Body of pancreas (tissue), 4 donors: ENCODE measurements around the gene TBRG1.

Source experiments
- POLR2A ChIP-seq, 3 donors: fragments of 450-650 bp; IDR thresholded peaks; one replicate each; pipeline ENCODE4 v1.6.1; 2016; ENCODE audit warnings: antibody characterized with exemption in 3 of 3, mild to moderate bottlenecking in 2 of 3
- TF ChIP-seq, protein P1 (sequence below), 7 experiments: fragments of 450-650 bp in 4 of 7; fragments of 200-600 bp in 3 of 7; sonication (generic) in 3 of 7; IDR thresholded peaks; one replicate each; pipeline ENCODE4 v1.5.1; 2016 to 2019; ENCODE audit warnings: antibody characterized with exemption in 7 of 7

DNA sequence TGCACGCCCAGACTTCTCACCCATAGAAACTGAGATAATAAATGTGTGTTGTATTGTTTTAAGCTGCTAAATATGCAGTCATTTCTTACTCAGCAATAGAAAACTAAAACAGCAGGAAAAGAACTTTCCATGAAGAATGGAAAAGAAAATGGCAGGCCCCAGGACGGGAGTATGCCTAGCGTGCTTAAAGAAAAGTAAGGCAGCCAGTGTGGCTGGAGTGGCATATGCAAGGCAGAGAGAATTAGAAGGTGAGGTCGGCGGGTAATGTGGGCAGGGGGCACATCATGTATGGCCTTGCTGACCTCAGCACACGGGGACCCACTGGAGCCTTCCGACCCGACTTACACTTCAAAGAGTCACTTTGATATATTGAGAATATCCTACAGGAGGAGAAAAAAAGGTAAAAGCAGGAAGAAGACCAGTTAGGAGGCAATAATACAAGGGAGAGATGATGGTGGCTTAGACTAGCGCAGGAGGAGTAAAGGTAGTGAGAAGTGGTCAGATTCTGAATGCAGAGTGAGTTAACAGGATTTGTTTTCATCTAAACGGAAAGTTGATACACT, 20.5 kb downstream of the TBRG1 start:
- TF ChIP-seq, protein P1, sequence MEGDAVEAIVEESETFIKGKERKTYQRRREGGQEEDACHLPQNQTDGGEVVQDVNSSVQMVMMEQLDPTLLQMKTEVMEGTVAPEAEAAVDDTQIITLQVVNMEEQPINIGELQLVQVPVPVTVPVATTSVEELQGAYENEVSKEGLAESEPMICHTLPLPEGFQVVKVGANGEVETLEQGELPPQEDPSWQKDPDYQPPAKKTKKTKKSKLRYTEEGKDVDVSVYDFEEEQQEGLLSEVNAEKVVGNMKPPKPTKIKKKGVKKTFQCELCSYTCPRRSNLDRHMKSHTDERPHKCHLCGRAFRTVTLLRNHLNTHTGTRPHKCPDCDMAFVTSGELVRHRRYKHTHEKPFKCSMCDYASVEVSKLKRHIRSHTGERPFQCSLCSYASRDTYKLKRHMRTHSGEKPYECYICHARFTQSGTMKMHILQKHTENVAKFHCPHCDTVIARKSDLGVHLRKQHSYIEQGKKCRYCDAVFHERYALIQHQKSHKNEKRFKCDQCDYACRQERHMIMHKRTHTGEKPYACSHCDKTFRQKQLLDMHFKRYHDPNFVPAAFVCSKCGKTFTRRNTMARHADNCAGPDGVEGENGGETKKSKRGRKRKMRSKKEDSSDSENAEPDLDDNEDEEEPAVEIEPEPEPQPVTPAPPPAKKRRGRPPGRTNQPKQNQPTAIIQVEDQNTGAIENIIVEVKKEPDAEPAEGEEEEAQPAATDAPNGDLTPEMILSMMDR (IDR thresholded peaks at IDR 0.05), result no peak
- TF ChIP-seq POLR2A (IDR thresholded peaks at IDR 0.05), result no peak
